ENCODE measurements around the gene FHOD3. TPM values are rescaled to one million over a fixed set of nuclear protein-coding genes. Genes with fewer than 3 reads are reported as not detected.

Gene FHOD3
- total RNA-seq, 1 donor from 2014 or later = 5.9 TPM

GRCh38 chr18:36442717-36443116 lies 145.2 kb downstream of the FHOD3 start:
- Histone ChIP-seq H3K4me3 (ENCODE audit: insufficient read depth, low read depth, low read length) (no peak overlapping the region), H3K36me3 (ENCODE audit: insufficient read depth, low read length) (no peaks in the 10 kb centered on the region), H3K9me3 (ENCODE audit: insufficient read depth, low read depth, low read length) (no peaks in the 10 kb centered on the region), H3K27me3 (ENCODE audit: insufficient read depth, low read length) (no peaks in the 10 kb centered on the region), H2AFZ (ENCODE audit: low read depth, low read length) (no peak overlapping the region), H3K4me1 (ENCODE audit: insufficient read depth, low read length) (peaks cover 33% of the 10 kb centered on the region), H3K27ac (ENCODE audit: low read depth, low read length) (no peak overlapping the region), H3K9ac (ENCODE audit: low read length) (no peak overlapping the region), H3K79me2 (ENCODE audit: insufficient read depth, low read length) (no peaks in the 10 kb centered on the region), H3K4me2 (ENCODE audit: low read length) (no peak overlapping the region), H4K20me1 (ENCODE audit: insufficient read depth, low read length) (no peaks in the 10 kb centered on the region)
- peak overlapping the region; percentile 8 for H3K4me3 Mint-ChIP-seq (ENCODE audit: unreplicated experiment)
- FAIRE-seq (peak; percentile 76), DNase-seq (ENCODE audit: low read depth) (no peak)
- no peaks in the 10 kb centered on the region for H3K36me3 Mint-ChIP-seq (ENCODE audit: low read depth, unreplicated experiment)
- peaks cover 40% of the 10 kb centered on the region for H3K4me1 Mint-ChIP-seq (ENCODE audit: low read depth, unreplicated experiment)
- H3K27me3 Mint-ChIP-seq (ENCODE audit: low read depth, unreplicated experiment) = no peaks in the 10 kb centered on the region
- TF ChIP-seq, protein P1, sequence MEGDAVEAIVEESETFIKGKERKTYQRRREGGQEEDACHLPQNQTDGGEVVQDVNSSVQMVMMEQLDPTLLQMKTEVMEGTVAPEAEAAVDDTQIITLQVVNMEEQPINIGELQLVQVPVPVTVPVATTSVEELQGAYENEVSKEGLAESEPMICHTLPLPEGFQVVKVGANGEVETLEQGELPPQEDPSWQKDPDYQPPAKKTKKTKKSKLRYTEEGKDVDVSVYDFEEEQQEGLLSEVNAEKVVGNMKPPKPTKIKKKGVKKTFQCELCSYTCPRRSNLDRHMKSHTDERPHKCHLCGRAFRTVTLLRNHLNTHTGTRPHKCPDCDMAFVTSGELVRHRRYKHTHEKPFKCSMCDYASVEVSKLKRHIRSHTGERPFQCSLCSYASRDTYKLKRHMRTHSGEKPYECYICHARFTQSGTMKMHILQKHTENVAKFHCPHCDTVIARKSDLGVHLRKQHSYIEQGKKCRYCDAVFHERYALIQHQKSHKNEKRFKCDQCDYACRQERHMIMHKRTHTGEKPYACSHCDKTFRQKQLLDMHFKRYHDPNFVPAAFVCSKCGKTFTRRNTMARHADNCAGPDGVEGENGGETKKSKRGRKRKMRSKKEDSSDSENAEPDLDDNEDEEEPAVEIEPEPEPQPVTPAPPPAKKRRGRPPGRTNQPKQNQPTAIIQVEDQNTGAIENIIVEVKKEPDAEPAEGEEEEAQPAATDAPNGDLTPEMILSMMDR (IDR thresholded peaks at IDR 0.05; ENCODE audit: insufficient read depth, low read depth, low read length) = no peak
- TF ChIP-seq EZH2 (IDR thresholded peaks at IDR 0.05; ENCODE audit: insufficient read depth, low read length) = no peak
- H3K9me3 Mint-ChIP-seq (ENCODE audit: unreplicated experiment) = no peaks in the 10 kb centered on the region
- peak overlapping the region; percentile 45 for H3K27ac Mint-ChIP-seq (ENCODE audit: unreplicated experiment)

DNA sequence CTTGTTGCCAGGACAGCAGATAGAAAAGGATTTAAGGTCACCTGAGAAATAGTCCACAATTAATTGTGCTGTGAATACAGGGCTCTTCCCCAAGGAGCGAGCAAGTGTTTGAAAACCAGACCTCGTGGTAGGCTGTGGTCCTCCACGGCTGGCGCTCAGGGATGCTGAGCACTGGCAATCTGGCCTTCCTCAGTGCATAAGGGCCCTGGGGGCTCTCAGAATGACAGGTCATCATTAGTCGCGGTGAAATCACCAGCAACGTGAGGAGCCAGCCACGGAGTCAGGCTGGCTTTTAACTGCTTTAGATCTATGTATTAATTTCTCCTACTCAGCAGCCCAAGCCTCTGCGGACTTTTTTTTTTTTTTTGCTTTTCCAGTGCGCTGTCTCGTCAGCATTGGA lies 148.5 kb downstream of the FHOD3 start:
- Histone ChIP-seq H3K9me3 (ENCODE audit: insufficient read depth, low read depth, low read length) (no peaks in the 10 kb centered on the region), H3K27me3 (ENCODE audit: insufficient read depth, low read length) (no peaks in the 10 kb centered on the region), H3K9ac (ENCODE audit: low read length) (no peak overlapping the region), H4K20me1 (ENCODE audit: insufficient read depth, low read length) (no peaks in the 10 kb centered on the region), H3K4me1 (ENCODE audit: insufficient read depth, low read length) (peaks cover 26% of the 10 kb centered on the region), H3K27ac (ENCODE audit: low read depth, low read length) (no peak overlapping the region), H3K79me2 (ENCODE audit: insufficient read depth, low read length) (no peaks in the 10 kb centered on the region), H3K4me2 (ENCODE audit: low read length) (peak overlapping the region; percentile 11), H2AFZ (ENCODE audit: low read depth, low read length) (no peak overlapping the region), H3K36me3 (ENCODE audit: insufficient read depth, low read length) (no peaks in the 10 kb centered on the region), H3K4me3 (ENCODE audit: insufficient read depth, low read depth, low read length) (no peak overlapping the region)
- Mint-ChIP-seq H3K27ac (ENCODE audit: unreplicated experiment) (no peak overlapping the region), H3K9me3 (ENCODE audit: unreplicated experiment) (no peaks in the 10 kb centered on the region), H3K36me3 (ENCODE audit: low read depth, unreplicated experiment) (no peaks in the 10 kb centered on the region), H3K27me3 (ENCODE audit: low read depth, unreplicated experiment) (no peaks in the 10 kb centered on the region), H3K4me3 (ENCODE audit: unreplicated experiment) (no peak overlapping the region), H3K4me1 (ENCODE audit: low read depth, unreplicated experiment) (peaks cover 41% of the 10 kb centered on the region)
- DNase-seq (ENCODE audit: low read depth) (no peak), FAIRE-seq (no peak)
- no peak for TF ChIP-seq EZH2 (IDR thresholded peaks at IDR 0.05; ENCODE audit: insufficient read depth, low read length)
- TF ChIP-seq, protein P1 (IDR thresholded peaks at IDR 0.05; ENCODE audit: insufficient read depth, low read depth, low read length) = no peak

DNA sequence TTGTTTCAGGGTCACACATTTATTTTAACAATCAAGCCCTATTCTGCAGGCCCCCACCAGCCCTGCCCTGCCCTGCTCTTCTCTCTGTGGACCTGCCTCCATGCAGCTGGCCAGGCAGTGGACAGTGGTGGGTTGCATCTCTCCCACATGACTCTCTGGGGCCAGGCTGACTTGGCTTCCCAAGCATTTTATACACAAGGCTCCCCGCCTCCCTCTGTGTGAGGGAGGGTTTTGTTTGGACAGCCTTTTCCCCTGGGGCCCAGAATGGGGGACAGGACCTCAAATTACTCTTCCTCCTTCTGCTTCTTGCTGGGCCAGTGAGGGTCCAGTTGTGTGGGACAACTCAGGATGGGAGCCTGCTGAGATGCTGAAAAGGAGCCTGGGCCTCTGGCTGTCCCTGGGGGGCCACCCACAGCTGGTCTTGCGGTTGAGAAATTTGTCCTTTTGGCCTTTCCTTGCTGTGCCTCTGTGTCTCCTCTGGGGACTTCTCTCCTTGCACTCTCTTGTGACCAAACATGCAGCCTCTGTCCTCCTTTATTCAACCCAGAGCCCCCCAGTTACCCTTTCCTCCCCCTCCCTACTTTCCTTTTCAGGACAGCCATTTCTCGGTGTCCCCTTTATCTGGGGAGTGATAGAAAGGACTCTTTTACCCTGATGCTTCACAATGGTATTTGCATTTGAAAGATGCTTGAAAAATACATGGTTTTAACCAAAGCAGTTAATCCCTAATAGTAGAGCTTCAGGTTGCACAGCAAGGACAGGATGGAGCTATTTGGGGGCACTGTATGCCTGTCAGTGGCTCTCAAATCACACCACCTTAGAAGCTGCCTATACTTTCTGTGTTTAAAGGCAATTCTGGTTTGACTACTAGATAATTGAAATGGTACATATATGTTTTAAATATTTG lies 151.1 kb downstream of the FHOD3 start:
- Histone ChIP-seq H3K4me3 (ENCODE audit: insufficient read depth, low read depth, low read length) (no peak overlapping the region), H4K20me1 (ENCODE audit: insufficient read depth, low read length) (no peaks in the 10 kb centered on the region), H3K36me3 (ENCODE audit: insufficient read depth, low read length) (no peaks in the 10 kb centered on the region), H3K4me1 (ENCODE audit: insufficient read depth, low read length) (peaks cover 21% of the 10 kb centered on the region), H3K9me3 (ENCODE audit: insufficient read depth, low read depth, low read length) (no peaks in the 10 kb centered on the region), H2AFZ (ENCODE audit: low read depth, low read length) (no peak overlapping the region), H3K79me2 (ENCODE audit: insufficient read depth, low read length) (no peaks in the 10 kb centered on the region), H3K4me2 (ENCODE audit: low read length) (no peak overlapping the region), H3K9ac (ENCODE audit: low read length) (no peak overlapping the region), H3K27ac (ENCODE audit: low read depth, low read length) (no peak overlapping the region), H3K27me3 (ENCODE audit: insufficient read depth, low read length) (no peaks in the 10 kb centered on the region)
- no peaks in the 10 kb centered on the region for H3K27me3 Mint-ChIP-seq (ENCODE audit: low read depth, unreplicated experiment)
- DNase-seq (ENCODE audit: low read depth) (no peak), FAIRE-seq (no peak)
- no peaks in the 10 kb centered on the region for H3K9me3 Mint-ChIP-seq (ENCODE audit: unreplicated experiment)
- H3K27ac Mint-ChIP-seq (ENCODE audit: unreplicated experiment) = no peak overlapping the region
- no peak for TF ChIP-seq EZH2 (IDR thresholded peaks at IDR 0.05; ENCODE audit: insufficient read depth, low read length)
- TF ChIP-seq, protein P1 (IDR thresholded peaks at IDR 0.05; ENCODE audit: insufficient read depth, low read depth, low read length) = no peak
- no peaks in the 10 kb centered on the region for H3K36me3 Mint-ChIP-seq (ENCODE audit: low read depth, unreplicated experiment)
- H3K4me3 Mint-ChIP-seq (ENCODE audit: unreplicated experiment) = no peak overlapping the region
- H3K4me1 Mint-ChIP-seq (ENCODE audit: low read depth, unreplicated experiment) = peaks cover 24% of the 10 kb centered on the region
